B cell (primary cell): ENCODE measurements around the gene NBEA. TPM values are rescaled to one million over a fixed set of nuclear protein-coding genes. Genes with fewer than 3 reads are reported as not detected.

ENCODE experiments used
- ATAC-seq: fragments of 200-7000 bp; cut with Tn5 transposase; one replicate; pipeline ENCODE4 v1.10.0; 2021; ENCODE audit warnings: low read depth, mild to moderate bottlenecking, moderate number of reproducible peaks, moderate library complexity
- CTCF ChIA-PET: fragments of 350-600 bp; sonication (Branson Sonifier 250); formaldehyde crosslinking; loops from one replicate; lab custom pipeline; 2021; ENCODE audit warnings: antibody characterized with exemption, inconsistent platforms; lab: Charles Lee
- POLR2A ChIA-PET: fragments of 350-600 bp; sonication (Branson Sonifier 250); formaldehyde crosslinking; loops from one replicate; lab custom pipeline; 2021; ENCODE audit warnings: antibody characterized with exemption; lab: Charles Lee
- DNase-seq: peaks from one replicate; pipeline ENCODE4 v3.0.0; 2013
- H2AFZ ChIP-seq: 2 replicates; pipeline ENCODE4 v1.6.1; 2012; ENCODE audit warnings: mild to moderate bottlenecking, low read depth, low read length; ENCODE audit not compliant: insufficient read depth, poor library complexity, severe bottlenecking
- H3K27ac ChIP-seq, 2 donors: 1 replicate in 1 of 2; 2 replicates in 1 of 2; pipeline ENCODE4 v1.5.1; 2012 to 2013; ENCODE audit warnings: low read length in 2 of 2, mild to moderate bottlenecking in 2 of 2, moderate library complexity in 1 of 2
- H3K27me3 ChIP-seq, 4 experiments: fragments of 200-600 bp in 1 of 4; sonication (generic) in 1 of 4; replicated peaks in 1 of 4; 1 replicate in 2 of 4; 2 replicates in 2 of 4; pipeline versions ENCODE4 v1.6.1 to v1.7.0; 2013 to 2016; ENCODE audit warnings: low read length in 3 of 4, mild to moderate bottlenecking in 2 of 4, mixed read lengths in 1 of 4, moderate library complexity in 1 of 4; ENCODE audit not compliant: insufficient read depth in 4 of 4, control insufficient read depth in 3 of 4; ENCODE audit errors: control extremely low read depth in 1 of 4
- H3K36me3 ChIP-seq, 2 experiments: replicated peaks in 1 of 2; 1 replicate in 1 of 2; 2 replicates in 1 of 2; pipeline versions ENCODE4 v1.6.1 to v1.7.1; 2013; ENCODE audit warnings: low read length in 1 of 2; ENCODE audit not compliant: insufficient read depth in 2 of 2, control insufficient read depth in 1 of 2; ENCODE audit errors: control extremely low read depth in 1 of 2, extremely low read depth in 1 of 2
- H3K4me1 ChIP-seq, 2 donors: fragments of 200-600 bp in 1 of 2; sonication (generic) in 1 of 2; 1 replicate in 1 of 2; 2 replicates in 1 of 2; pipeline versions ENCODE4 v1.5.1 to v1.6.1; 2013 to 2017; ENCODE audit warnings: low read length in 2 of 2; ENCODE audit not compliant: control insufficient read depth in 2 of 2, insufficient read depth in 2 of 2
- H3K4me2 ChIP-seq: replicated peaks from 2 replicates; pipeline ENCODE3; 2012; ENCODE audit warnings: mild to moderate bottlenecking, low read depth, low read length; ENCODE audit not compliant: poor library complexity, severe bottlenecking
- H3K4me3 ChIP-seq, 5 experiments: fragments of 200-600 bp in 1 of 5; sonication (generic) in 1 of 5; 1 replicate in 3 of 5; 2 replicates in 2 of 5; pipeline versions ENCODE4 v1.5.1 to v1.7.0; 2011 to 2016; ENCODE audit warnings: low read length in 4 of 5, mild to moderate bottlenecking in 4 of 5, low read depth in 2 of 5, control low read depth in 1 of 5, moderate library complexity in 1 of 5; ENCODE audit not compliant: insufficient read depth in 1 of 5; ENCODE audit errors: control extremely low read depth in 1 of 5, extremely low read depth in 1 of 5
- H3K79me2 ChIP-seq: fragments of 200-600 bp; sonication (generic); one replicate; pipeline ENCODE4 v1.6.0; 2016; ENCODE audit warnings: low read length; ENCODE audit not compliant: control insufficient read depth, insufficient read depth
- H3K9ac ChIP-seq: fragments of 200-600 bp; sonication (generic); 2 replicates; pipeline ENCODE4 v1.6.1; 2017; ENCODE audit warnings: mild to moderate bottlenecking, low read length, moderate library complexity
- H3K9me3 ChIP-seq, 3 donors: one replicate each; pipeline versions ENCODE4 v1.6.1 to v1.7.1; 2013; ENCODE audit warnings: low read length in 2 of 3; ENCODE audit not compliant: control insufficient read depth in 2 of 3, insufficient read depth in 1 of 3; ENCODE audit errors: control extremely low read depth in 1 of 3
- H4K20me1 ChIP-seq: 2 replicates; pipeline ENCODE4 v1.6.0; 2012; ENCODE audit warnings: mild to moderate bottlenecking, low read length; ENCODE audit not compliant: insufficient read depth, control insufficient read depth, poor library complexity, severe bottlenecking
- H3K27ac Mint-ChIP-seq: one replicate; pipeline ENCODE4 v1.8.0; 2021; ENCODE audit warnings: mixed read lengths
- H3K27me3 Mint-ChIP-seq: one replicate; pipeline ENCODE4 v1.8.0; 2021; ENCODE audit warnings: mixed read lengths
- H3K4me1 Mint-ChIP-seq: one replicate; pipeline ENCODE4 v1.8.0; 2021; ENCODE audit warnings: mixed read lengths
- H3K4me3 Mint-ChIP-seq: one replicate; pipeline ENCODE4 v1.8.0; 2021; ENCODE audit warnings: mixed read lengths
- H3K9me3 Mint-ChIP-seq: one replicate; pipeline ENCODE4 v1.8.0; 2022; ENCODE audit warnings: mixed read lengths; ENCODE audit not compliant: insufficient read depth
- EZH2 ChIP-seq: IDR thresholded peaks from 2 replicates; pipeline ENCODE4 v1.6.1; 2012; ENCODE audit warnings: borderline replicate concordance, low read depth, mild to moderate bottlenecking, moderate library complexity, low read length; ENCODE audit not compliant: insufficient read depth, poor library complexity, severe bottlenecking
- WGBS: methylation state at CpG from one replicate; pipeline ENCODE4 v1.1.5; 2013; ENCODE audit warnings: missing lambda C conversion rate; ENCODE audit not compliant: insufficient coverage; 5-methylcytosine and 5-hydroxymethylcytosine counted together
- intact Hi-C: fragments of 100-400 bp; cut with micrococcal nuclease; formaldehyde crosslinking; loops from one replicate; pipeline ENCODE4 v1.10.0; 2022
- polyA plus RNA-seq: library from polyadenylated mRNA; depleted of rRNA; stranded (reverse); fragments of >200 nt; gene quantifications from 2 replicates; pipeline ENCODE4 v1.2.3, GENCODE V29; 2012
- total RNA-seq, 2 donors: library from RNA; stranded (reverse); fragments of 120-200 nt in 1 of 2; gene quantifications; 1 replicate in 1 of 2; 2 replicates in 1 of 2; pipeline versions ENCODE4 v1.2.3 to v1.2.4, GENCODE V29; 2013 to 2022
- TF ChIP-seq, protein P1 (sequence below): fragments of 200-600 bp; IDR thresholded peaks from one replicate; pipeline ENCODE4 v1.8.0; 2022; ENCODE audit warnings: antibody characterized with exemption, mild to moderate bottlenecking

Gene NBEA
- total and polyA plus RNA-seq, 2 donors (not counting 1 experiment from before 2014, with no cell fraction given), result 1.5 to 10.7 TPM

- peak overlapping the region; percentile 18 to 58 (median 50) for H3K4me3 ChIP-seq
- TF ChIP-seq, protein P1, sequence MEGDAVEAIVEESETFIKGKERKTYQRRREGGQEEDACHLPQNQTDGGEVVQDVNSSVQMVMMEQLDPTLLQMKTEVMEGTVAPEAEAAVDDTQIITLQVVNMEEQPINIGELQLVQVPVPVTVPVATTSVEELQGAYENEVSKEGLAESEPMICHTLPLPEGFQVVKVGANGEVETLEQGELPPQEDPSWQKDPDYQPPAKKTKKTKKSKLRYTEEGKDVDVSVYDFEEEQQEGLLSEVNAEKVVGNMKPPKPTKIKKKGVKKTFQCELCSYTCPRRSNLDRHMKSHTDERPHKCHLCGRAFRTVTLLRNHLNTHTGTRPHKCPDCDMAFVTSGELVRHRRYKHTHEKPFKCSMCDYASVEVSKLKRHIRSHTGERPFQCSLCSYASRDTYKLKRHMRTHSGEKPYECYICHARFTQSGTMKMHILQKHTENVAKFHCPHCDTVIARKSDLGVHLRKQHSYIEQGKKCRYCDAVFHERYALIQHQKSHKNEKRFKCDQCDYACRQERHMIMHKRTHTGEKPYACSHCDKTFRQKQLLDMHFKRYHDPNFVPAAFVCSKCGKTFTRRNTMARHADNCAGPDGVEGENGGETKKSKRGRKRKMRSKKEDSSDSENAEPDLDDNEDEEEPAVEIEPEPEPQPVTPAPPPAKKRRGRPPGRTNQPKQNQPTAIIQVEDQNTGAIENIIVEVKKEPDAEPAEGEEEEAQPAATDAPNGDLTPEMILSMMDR, result no peak
- no peak for TF ChIP-seq EZH2
- peaks cover 3 to 81% (median 74%) of the 10 kb centered on the region in 4 experiments for H3K27me3 ChIP-seq
- ChIA-PET POLR2A (no interaction called here), CTCF (no interaction called here)
- H3K27me3 Mint-ChIP-seq, result peaks cover 80% of the 10 kb centered on the region
- no peaks in the 10 kb centered on the region for H4K20me1 ChIP-seq
- H3K4me1 ChIP-seq, result peaks cover 36 to 56% of the 10 kb centered on the region in 2 donors
- H3K4me1 Mint-ChIP-seq, result peaks cover 29% of the 10 kb centered on the region
- intact Hi-C loops, result no loop called here
- no peaks in the 10 kb centered on the region for H3K79me2 ChIP-seq
- peaks cover 2% of the 10 kb centered on the region for H3K9me3 Mint-ChIP-seq
- peak overlapping the region; percentile 74 for H3K4me2 ChIP-seq
- no peaks in the 10 kb centered on the region for H3K36me3 ChIP-seq
- H3K27ac Mint-ChIP-seq, result peak overlapping the region; percentile 20
- DNase-seq, result peak; percentile 40
- no peak for ATAC-seq
- peak overlapping the region; percentile 83 for H3K4me3 Mint-ChIP-seq
- H3K9me3 ChIP-seq, result peaks cover 0 to 47% (median 10%) of the 10 kb centered on the region in 3 donors
- peak overlapping the region; percentile 55 for H3K9ac ChIP-seq
- H2AFZ ChIP-seq, result no peak overlapping the region
- WGBS, result 18% methylated on average over 45 of the region's 47 CpGs
- no peak overlapping the region for H3K27ac ChIP-seq
Measured at GRCh38 chr13:35475212-35475959, 533.3 kb downstream of the NBEA start.
